VCaP (cell line): ENCODE data around the gene SPC24.

Experiments
- H3K27ac ChIP-seq: fragments of 450-650 bp; 2 replicates; pipeline ENCODE4 v1.5.1; 2017
- TF ChIP-seq, protein P1 (sequence below): fragments of 450-650 bp; conservative IDR thresholded peaks from 2 replicates; pipeline ENCODE4 v1.5.1; 2017; ENCODE audit warnings: mild to moderate bottlenecking, moderate library complexity

SPC24 gene

DNA sequence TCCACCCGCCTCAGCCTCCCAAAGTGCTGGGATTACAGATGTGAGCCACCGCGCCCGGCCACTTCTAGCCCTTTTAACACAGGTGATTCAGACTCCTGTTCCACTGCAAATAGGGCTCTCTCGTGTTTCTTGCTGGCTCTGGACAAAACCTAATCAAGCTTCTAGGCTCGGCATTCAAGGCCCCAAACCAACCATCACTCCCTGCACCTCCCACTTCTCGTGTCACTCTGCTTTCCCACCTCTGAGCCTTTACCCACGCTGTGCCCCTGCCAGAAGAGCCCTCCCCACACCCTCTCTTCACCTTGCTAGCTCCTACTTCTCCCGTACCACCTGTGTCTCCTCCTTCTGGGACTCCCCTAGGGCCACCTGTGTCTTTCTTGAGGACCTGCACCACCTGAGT lies 22.0 kb upstream of the SPC24 start:
- H3K27ac ChIP-seq, result no peak overlapping the region
- TF ChIP-seq, protein P1, sequence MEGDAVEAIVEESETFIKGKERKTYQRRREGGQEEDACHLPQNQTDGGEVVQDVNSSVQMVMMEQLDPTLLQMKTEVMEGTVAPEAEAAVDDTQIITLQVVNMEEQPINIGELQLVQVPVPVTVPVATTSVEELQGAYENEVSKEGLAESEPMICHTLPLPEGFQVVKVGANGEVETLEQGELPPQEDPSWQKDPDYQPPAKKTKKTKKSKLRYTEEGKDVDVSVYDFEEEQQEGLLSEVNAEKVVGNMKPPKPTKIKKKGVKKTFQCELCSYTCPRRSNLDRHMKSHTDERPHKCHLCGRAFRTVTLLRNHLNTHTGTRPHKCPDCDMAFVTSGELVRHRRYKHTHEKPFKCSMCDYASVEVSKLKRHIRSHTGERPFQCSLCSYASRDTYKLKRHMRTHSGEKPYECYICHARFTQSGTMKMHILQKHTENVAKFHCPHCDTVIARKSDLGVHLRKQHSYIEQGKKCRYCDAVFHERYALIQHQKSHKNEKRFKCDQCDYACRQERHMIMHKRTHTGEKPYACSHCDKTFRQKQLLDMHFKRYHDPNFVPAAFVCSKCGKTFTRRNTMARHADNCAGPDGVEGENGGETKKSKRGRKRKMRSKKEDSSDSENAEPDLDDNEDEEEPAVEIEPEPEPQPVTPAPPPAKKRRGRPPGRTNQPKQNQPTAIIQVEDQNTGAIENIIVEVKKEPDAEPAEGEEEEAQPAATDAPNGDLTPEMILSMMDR, result no peak

DNA sequence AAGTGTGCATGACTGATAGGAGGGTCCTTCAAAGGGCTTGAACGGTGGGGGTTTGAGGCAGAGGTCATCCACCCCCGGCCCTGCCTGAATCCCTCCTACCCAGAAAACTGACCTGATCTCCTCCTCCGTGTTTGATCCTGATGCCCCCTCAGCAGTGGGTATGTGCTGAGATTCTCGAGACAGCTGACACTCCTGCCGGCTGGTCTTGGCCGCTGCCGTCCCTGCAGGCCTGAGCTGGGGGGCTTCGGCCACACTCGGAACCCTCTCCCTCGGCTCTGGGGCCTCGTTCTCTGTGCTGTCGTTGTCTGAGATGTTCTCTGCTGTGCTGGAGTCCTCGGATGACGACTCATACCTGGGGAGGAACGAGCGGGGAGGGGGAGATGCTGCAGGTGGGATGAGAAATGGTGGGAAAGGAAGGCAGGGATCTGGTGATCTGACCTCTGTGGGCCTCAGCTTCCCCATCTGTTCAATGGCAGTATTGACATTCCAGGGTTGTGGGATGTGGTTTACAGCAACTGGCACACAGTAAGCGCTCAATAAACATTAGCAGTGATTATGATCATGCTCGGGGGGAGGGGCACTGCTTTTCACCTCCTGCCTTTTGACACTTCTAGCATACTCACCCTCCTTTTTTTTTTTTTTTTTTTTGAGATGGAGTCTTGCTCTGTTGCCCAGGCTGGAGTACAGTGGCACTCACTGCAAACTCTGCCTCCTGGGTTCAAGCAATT lies 21.0 kb upstream of the SPC24 start:
- TF ChIP-seq, protein P1, result no peak
- no peak overlapping the region for H3K27ac ChIP-seq

DNA sequence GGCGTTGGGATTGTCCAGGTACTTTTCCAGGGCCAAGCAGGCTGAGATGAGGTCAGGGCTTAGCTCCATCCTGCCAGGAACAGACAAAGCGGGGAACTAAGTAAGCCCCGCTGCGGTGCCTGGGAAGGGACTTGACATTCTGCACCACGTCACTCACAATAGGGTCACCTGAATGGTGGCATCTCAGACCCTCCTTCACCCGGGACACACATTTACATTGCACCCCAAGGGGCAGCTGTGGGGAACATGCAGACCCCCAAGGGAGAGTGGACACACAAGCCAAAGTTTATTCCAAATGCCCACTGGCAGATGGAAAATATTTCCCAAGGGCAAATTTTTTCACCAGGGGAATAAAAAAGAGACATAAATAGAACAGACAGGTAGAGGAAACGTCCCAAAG lies 20.3 kb upstream of the SPC24 start:
- TF ChIP-seq, protein P1, result no peak
- no peak overlapping the region for H3K27ac ChIP-seq

DNA sequence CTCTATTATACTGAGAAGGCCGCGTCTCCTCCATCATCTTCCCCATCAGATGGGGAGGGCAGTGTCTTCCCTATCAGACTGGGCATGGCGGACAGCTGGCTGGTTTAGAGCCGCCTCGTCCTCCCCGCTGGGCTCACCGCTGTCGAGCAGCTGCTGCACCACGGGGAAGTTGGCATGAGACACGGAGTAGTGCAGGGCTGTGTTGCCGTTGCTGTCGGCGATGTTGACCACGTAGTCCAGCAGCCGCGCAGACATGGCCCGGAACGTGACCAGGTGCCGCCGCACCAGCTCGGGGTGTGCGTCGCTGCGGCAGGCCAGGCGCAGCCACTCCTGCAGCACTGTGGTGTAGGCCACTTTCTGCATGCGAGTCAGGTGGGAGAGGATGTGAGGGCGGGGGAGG lies 18.8 kb upstream of the SPC24 start:
- H3K27ac ChIP-seq, result no peak overlapping the region
- TF ChIP-seq, protein P1, result no peak

DNA sequence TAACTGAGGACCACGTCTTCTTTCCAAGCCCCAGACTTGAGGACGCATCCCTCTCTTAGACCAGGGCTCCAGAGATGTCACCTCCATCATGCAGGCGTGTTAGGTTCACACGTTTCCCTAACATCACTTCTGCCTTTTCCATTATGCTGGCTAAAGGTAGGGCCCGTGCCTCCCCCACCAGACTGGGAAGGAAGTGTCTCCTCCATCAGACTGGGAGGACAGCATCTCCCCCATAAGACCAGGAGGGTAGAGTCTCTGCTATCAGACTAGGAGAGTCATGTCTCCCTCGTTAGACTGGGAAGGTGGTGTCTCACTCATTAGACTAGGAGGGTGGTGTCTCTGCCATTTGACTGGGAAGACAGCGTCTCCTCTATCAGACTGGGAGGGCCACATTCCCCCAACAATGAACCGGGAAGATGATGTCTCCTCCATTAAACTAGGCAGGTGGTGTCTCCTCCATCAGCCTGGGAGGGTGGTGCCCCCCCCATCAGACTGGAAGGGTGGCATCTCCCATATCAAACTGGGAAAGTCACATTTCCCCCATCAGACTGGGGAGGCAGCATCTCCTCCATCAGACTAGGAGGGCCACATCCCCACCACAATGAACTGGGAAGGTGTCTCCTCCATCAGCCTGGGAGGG lies 18.1 kb upstream of the SPC24 start:
- TF ChIP-seq, protein P1, result no peak

DNA sequence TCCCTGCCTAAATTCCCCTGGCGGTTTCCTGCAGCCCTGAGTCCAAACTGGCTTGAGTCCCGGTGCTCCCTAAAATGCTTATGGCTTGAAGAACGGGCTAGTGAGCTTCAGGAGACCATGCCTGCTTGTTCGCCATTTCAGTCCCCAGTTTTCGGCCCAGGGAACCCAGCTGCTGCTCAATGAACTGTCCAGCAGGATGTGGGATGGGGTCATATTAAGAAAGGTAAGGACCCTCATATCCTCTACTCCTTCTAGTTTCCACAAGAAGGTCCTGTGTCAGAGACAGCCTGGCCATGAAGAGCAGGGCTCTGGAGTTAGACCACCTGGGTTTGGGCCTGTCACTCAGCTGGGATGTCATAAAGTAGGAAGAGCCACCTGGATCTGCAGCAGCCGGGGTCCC lies 17.0 kb upstream of the SPC24 start:
- no peak overlapping the region for H3K27ac ChIP-seq
- TF ChIP-seq, protein P1, result no peak

More for the DNA sequence above, 18.1 kb upstream of the SPC24 start:
- H3K27ac ChIP-seq, result no peak overlapping the region

DNA sequence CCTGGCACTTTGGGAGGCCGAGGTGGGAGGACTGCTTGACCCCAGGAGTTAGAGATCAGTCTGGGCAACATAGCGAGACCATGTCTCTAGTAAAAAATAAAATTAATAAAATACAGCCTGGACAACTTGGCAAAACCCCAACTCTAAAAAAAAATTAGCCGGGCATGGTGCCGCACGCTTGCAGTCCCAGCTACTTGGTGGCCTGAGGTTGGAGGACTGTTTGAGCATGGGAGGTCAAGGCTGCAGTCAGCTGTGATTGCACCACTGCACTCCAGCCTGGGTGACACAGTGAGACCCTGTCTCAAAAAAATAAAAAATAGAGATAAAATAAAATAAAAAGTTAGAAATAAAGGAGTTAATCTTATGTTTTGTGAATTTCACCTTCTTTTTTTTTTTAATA lies 15.6 kb upstream of the SPC24 start:
- TF ChIP-seq, protein P1, result no peak
- H3K27ac ChIP-seq, result no peak overlapping the region
